AG09309 (cell line): ENCODE data around the gene PDIK1L.
"Not testable (repeated sequence)": the region's sequence is repeated elsewhere in the genome, so short reads cannot be mapped to it uniquely, and the experiment has no call there.

Source experiments
- DNase-seq: peaks from one replicate; pipeline ENCODE4 v3.0.0-alpha.2; 2010; ENCODE audit warnings: low read depth
- H3K4me3 ChIP-seq: 2 replicates; pipeline ENCODE4 v1.5.1; 2011; ENCODE audit warnings: mild to moderate bottlenecking, low read depth, low read length, moderate library complexity; ENCODE audit not compliant: control insufficient read depth
- CTCF ChIP-seq: IDR thresholded peaks from 2 replicates; pipeline ENCODE4 v1.5.1; 2011; ENCODE audit warnings: mild to moderate bottlenecking, low read depth, low read length, inconsistent platforms; ENCODE audit not compliant: insufficient read depth, control insufficient read depth; ENCODE audit errors: missing control alignments

PDIK1L gene

GRCh38 chr1:26084844-26085243 is 26.8 kb upstream of the PDIK1L start:
- DNase-seq: no peak
- H3K4me3 ChIP-seq: no peak overlapping the region
- no peak for TF ChIP-seq CTCF

- H3K4me3 ChIP-seq: no peak overlapping the region
- no peak for TF ChIP-seq CTCF
- no peak for DNase-seq
Observed at GRCh38 chr1:26089125-26089524, 22.5 kb upstream of the PDIK1L start.

GRCh38 chr1:26090893-26091292 is 20.7 kb upstream of the PDIK1L start:
- no peak for TF ChIP-seq CTCF

GRCh38 chr1:26092422-26092821 is 19.2 kb upstream of the PDIK1L start:
- no peak for TF ChIP-seq CTCF
- H3K4me3 ChIP-seq: no peak overlapping the region
- no peak for DNase-seq

More at GRCh38 chr1:26090893-26091292, 20.7 kb upstream of the PDIK1L start:
- no peak overlapping the region for H3K4me3 ChIP-seq
- no peak for DNase-seq

- not testable (repeated sequence) for H3K4me3 ChIP-seq, DNase-seq
Observed at GRCh38 chr1:26093569-26093968, 18.1 kb upstream of the PDIK1L start.

- no peak overlapping the region for H3K4me3 ChIP-seq
- TF ChIP-seq CTCF: no peak
- no peak for DNase-seq
Observed at GRCh38 chr1:26094076-26094669, 17.5 kb upstream of the PDIK1L start.

- peak; percentile 25 for TF ChIP-seq CTCF
- no peak overlapping the region for H3K4me3 ChIP-seq
- DNase-seq: no peak
Observed at GRCh38 chr1:26094677-26095383, 16.8 kb upstream of the PDIK1L start.
